GM23338 (cell line): ENCODE data around the gene KIRREL3. TPM values are rescaled to one million over a fixed set of nuclear protein-coding genes. Genes with fewer than 3 reads are reported as not detected.

Source experiments
- ATAC-seq: fragments of 200-7000 bp; cut with Tn5 transposase; 3 replicates; pipeline ENCODE4 v1.9.1; 2020
- DNase-seq: peaks from one replicate; pipeline ENCODE4 v3.0.0-alpha.2; 2015; ENCODE audit warnings: low spot score
- H2AFZ ChIP-seq: fragments of 200-600 bp; sonication (generic); 2 replicates; pipeline ENCODE4 v1.8.0; 2016; ENCODE audit warnings: antibody characterized with exemption, mild to moderate bottlenecking, moderate library complexity
- H3F3A ChIP-seq: fragments of 200-600 bp; sonication (generic); replicated peaks from 2 replicates; pipeline ENCODE4 v1.8.0; 2017; ENCODE audit warnings: antibody characterized with exemption, mixed run types, low read depth
- H3K27ac ChIP-seq: fragments of 200-600 bp; sonication (generic); 2 replicates; pipeline ENCODE4 v1.6.1; 2016; ENCODE audit warnings: low read depth
- H3K27me3 ChIP-seq: fragments of 200-600 bp; sonication (generic); 2 replicates; pipeline ENCODE4 v1.8.0; 2016; ENCODE audit warnings: mild to moderate bottlenecking, mixed run types, moderate library complexity; ENCODE audit not compliant: insufficient read depth
- H3K36me3 ChIP-seq: fragments of 200-600 bp; sonication (generic); 2 replicates; pipeline ENCODE4 v1.8.0; 2016; ENCODE audit warnings: mild to moderate bottlenecking; ENCODE audit not compliant: insufficient read depth
- H3K4me1 ChIP-seq: fragments of 200-600 bp; sonication (generic); 2 replicates; pipeline ENCODE4 v1.8.0; 2016; ENCODE audit warnings: mild to moderate bottlenecking, moderate library complexity; ENCODE audit not compliant: insufficient read depth
- H3K4me2 ChIP-seq: fragments of 200-600 bp; sonication (generic); 2 replicates; pipeline ENCODE4 v1.7.1; 2017; ENCODE audit warnings: mixed run types
- H3K4me3 ChIP-seq: fragments of 200-600 bp; sonication (generic); 2 replicates; pipeline ENCODE4 v1.6.1; 2016; ENCODE audit warnings: mixed run types
- H3K79me2 ChIP-seq: fragments of 200-600 bp; sonication (generic); replicated peaks from 2 replicates; pipeline ENCODE4 v1.8.0; 2017; ENCODE audit warnings: mild to moderate bottlenecking; ENCODE audit not compliant: insufficient read depth
- H3K9me2 ChIP-seq: fragments of 200-600 bp; sonication (generic); 2 replicates; pipeline ENCODE4 v1.8.0; 2017; ENCODE audit not compliant: insufficient read depth
- H4K20me1 ChIP-seq: fragments of 200-600 bp; sonication (generic); replicated peaks from 2 replicates; pipeline ENCODE4 v1.8.0; 2017; ENCODE audit warnings: mild to moderate bottlenecking; ENCODE audit not compliant: insufficient read depth
- H3K27ac Mint-ChIP-seq: 2 replicates; pipeline ENCODE4 v1.8.0; 2020; ENCODE audit warnings: inconsistent platforms, mild to moderate bottlenecking, moderate library complexity, mixed read lengths
- H3K27me3 Mint-ChIP-seq: 3 replicates; pipeline ENCODE4 v1.8.0; 2022; ENCODE audit warnings: low read depth, mild to moderate bottlenecking, moderate library complexity, mixed read lengths, inconsistent platforms; ENCODE audit not compliant: insufficient read depth, poor library complexity
- H3K36me3 Mint-ChIP-seq: 3 replicates; pipeline ENCODE4 v1.8.0; 2021; ENCODE audit warnings: low read depth, mild to moderate bottlenecking, inconsistent platforms, moderate library complexity, mixed read lengths
- H3K4me1 Mint-ChIP-seq: 3 replicates; pipeline ENCODE4 v1.8.0; 2020; ENCODE audit warnings: mild to moderate bottlenecking, inconsistent platforms, mixed read lengths
- H3K4me3 Mint-ChIP-seq: 3 replicates; pipeline ENCODE4 v1.8.0; 2021; ENCODE audit warnings: moderate library complexity, mild to moderate bottlenecking, inconsistent platforms, mixed read lengths
- H3K9me3 Mint-ChIP-seq: 3 replicates; pipeline ENCODE4 v1.8.0; 2020; ENCODE audit warnings: moderate library complexity, mild to moderate bottlenecking, inconsistent platforms, mixed read lengths
- CREB1 ChIP-seq: fragments of 250-450 bp; sonication (Bioruptor Pico); IDR thresholded peaks from 2 replicates; pipeline ENCODE4 v1.5.0; 2020; ENCODE audit warnings: low read depth, mild to moderate bottlenecking, moderate library complexity
- EZH2 ChIP-seq: fragments of 200-600 bp; sonication (generic); IDR thresholded peaks from one replicate; pipeline ENCODE4 v1.8.0; 2017; ENCODE audit warnings: antibody characterized with exemption, mild to moderate bottlenecking, low read depth; ENCODE audit not compliant: unreplicated experiment
- EZH2phosphoT487 ChIP-seq: fragments of 200-600 bp; sonication (generic); IDR thresholded peaks from one replicate; pipeline ENCODE4 v1.8.1; 2018; ENCODE audit warnings: antibody characterized with exemption; ENCODE audit not compliant: unreplicated experiment
- JUNB ChIP-seq: IDR thresholded peaks from one replicate; pipeline ENCODE4 v1.6.1; 2016; ENCODE audit warnings: antibody characterized with exemption; ENCODE audit not compliant: unreplicated experiment
- NANOG ChIP-seq: IDR thresholded peaks from 2 replicates; pipeline ENCODE4 v1.6.1; 2016; ENCODE audit warnings: antibody characterized with exemption, borderline replicate concordance
- POLR2AphosphoS5 ChIP-seq: IDR thresholded peaks from 2 replicates; pipeline ENCODE4 v1.6.1; 2016; ENCODE audit warnings: antibody characterized with exemption, low read depth
- STAT1 ChIP-seq: IDR thresholded peaks from one replicate; pipeline ENCODE4 v1.6.1; 2016; ENCODE audit warnings: antibody characterized with exemption; ENCODE audit not compliant: unreplicated experiment
- ZNF331 ChIP-seq: fragments of 250-450 bp; sonication (Bioruptor Pico); IDR thresholded peaks from 2 replicates; pipeline ENCODE4 v1.5.0; 2020; ENCODE audit warnings: low read depth, mild to moderate bottlenecking, moderate library complexity
- polyA plus RNA-seq: library from polyadenylated mRNA; unstranded; fragments of >200 nt; fragmentation: Nextera tagmentation; extraction: Ambion mirVana; gene quantifications from 2 replicates; pipeline ENCODE4 v1.2.1, GENCODE V29; 2016
- total RNA-seq: library from RNA; depleted of rRNA; stranded (reverse); fragments of >200 nt; shearing (Covaris generic); gene quantifications from 2 replicates; pipeline ENCODE4 v1.2.3, GENCODE V29; 2014
- TF ChIP-seq, protein P1 (sequence below), 2 experiments: fragments of 200-600 bp in 1 of 2; sonication (generic) in 1 of 2; conservative IDR thresholded peaks; 2 replicates each; pipeline versions ENCODE4 v1.5.1 to v1.6.1; 2016 to 2017; ENCODE audit warnings: antibody characterized with exemption in 2 of 2, low read depth in 2 of 2, mild to moderate bottlenecking in 2 of 2, moderate library complexity in 1 of 2
- TF ChIP-seq, protein P2 (sequence below): IDR thresholded peaks from 2 replicates; pipeline ENCODE4 v1.6.1; 2016; ENCODE audit warnings: antibody characterized with exemption
- TF ChIP-seq, protein P3 (sequence below): IDR thresholded peaks from one replicate; pipeline ENCODE4 v1.6.1; 2018; ENCODE audit warnings: antibody characterized with exemption; ENCODE audit not compliant: unreplicated experiment

The KIRREL3 gene
- total and polyA plus RNA-seq, 2 experiments from 2014 or later, result 0.13 to 1.5 TPM

DNA sequence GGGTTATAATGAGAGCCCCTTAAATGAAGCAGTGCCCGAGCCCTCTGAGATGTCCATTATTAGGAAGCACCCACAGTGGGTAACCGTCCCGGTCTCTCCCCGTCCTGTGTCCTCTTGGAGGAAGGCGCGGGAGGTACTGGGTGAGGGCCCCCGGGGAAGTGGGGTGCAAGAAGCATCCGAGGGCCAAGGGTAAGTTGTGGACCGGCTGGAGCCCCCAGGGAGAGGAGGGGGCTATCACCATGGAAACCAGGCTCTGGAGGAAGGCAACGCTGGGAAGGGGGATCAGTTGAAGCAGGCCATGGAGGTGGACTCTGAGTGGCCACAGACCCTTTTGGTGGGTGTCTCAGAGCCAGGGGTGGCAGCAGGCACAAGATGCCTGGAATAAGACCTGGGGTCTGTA, 471.5 kb downstream of the KIRREL3 start:
- Mint-ChIP-seq H3K4me1 (no peaks in the 10 kb centered on the region), H3K36me3 (no peaks in the 10 kb centered on the region), H3K4me3 (no peak overlapping the region), H3K27ac (no peak overlapping the region), H3K27me3 (peaks cover 3% of the 10 kb centered on the region), H3K9me3 (no peaks in the 10 kb centered on the region)
- Histone ChIP-seq H3K79me2 (no peaks in the 10 kb centered on the region), H3K4me3 (no peak overlapping the region), H3K4me1 (no peaks in the 10 kb centered on the region), H3K9me2 (no peaks in the 10 kb centered on the region), H2AFZ (no peak overlapping the region), H3K36me3 (no peaks in the 10 kb centered on the region), H3K27me3 (no peaks in the 10 kb centered on the region), H3K27ac (no peak overlapping the region), H4K20me1 (no peaks in the 10 kb centered on the region), H3F3A (no peaks in the 10 kb centered on the region), H3K4me2 (no peak overlapping the region)
- no peak for ATAC-seq
- no peak for DNase-seq
- TF ChIP-seq JUNB, result no peak
- TF ChIP-seq POLR2AphosphoS5, result no peak
- TF ChIP-seq EZH2, result no peak
- no peak for TF ChIP-seq CREB1 (CRISPR knock-in tag)

DNA sequence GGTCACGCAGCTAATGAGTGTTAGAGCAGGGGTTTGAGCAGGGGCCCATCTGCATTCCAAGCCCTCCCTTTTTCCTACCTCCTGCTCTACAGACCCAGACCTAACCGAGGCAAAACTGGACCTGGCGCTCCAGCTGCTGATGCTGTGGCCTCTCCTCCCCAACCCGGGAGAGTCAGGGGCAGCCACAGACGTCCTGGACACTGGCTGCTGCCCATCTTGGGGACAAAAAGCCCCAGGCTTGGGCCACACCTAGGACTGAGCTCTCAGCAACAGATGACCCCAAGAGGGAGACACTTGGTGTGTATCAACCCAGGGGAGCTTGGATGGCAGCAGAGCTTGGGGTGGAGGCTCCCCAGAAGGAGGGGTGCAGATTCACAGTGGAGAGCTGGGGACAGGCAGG, 472.5 kb downstream of the KIRREL3 start:
- Histone ChIP-seq H3F3A (no peaks in the 10 kb centered on the region), H3K9me2 (no peaks in the 10 kb centered on the region), H3K27me3 (no peaks in the 10 kb centered on the region), H3K4me3 (no peak overlapping the region), H3K4me1 (no peaks in the 10 kb centered on the region), H3K27ac (no peak overlapping the region), H3K79me2 (no peaks in the 10 kb centered on the region), H4K20me1 (no peaks in the 10 kb centered on the region), H2AFZ (no peak overlapping the region), H3K36me3 (no peaks in the 10 kb centered on the region), H3K4me2 (no peak overlapping the region)
- DNase-seq (no peak), ATAC-seq (no peak)
- Mint-ChIP-seq H3K36me3 (no peaks in the 10 kb centered on the region), H3K4me3 (no peak overlapping the region), H3K27me3 (peaks cover 3% of the 10 kb centered on the region), H3K27ac (no peak overlapping the region), H3K4me1 (peaks cover 2% of the 10 kb centered on the region; the same call in 1 of the 3 replicates), H3K9me3 (no peaks in the 10 kb centered on the region)
- no peak for TF ChIP-seq JUNB
- TF ChIP-seq, protein P1, sequence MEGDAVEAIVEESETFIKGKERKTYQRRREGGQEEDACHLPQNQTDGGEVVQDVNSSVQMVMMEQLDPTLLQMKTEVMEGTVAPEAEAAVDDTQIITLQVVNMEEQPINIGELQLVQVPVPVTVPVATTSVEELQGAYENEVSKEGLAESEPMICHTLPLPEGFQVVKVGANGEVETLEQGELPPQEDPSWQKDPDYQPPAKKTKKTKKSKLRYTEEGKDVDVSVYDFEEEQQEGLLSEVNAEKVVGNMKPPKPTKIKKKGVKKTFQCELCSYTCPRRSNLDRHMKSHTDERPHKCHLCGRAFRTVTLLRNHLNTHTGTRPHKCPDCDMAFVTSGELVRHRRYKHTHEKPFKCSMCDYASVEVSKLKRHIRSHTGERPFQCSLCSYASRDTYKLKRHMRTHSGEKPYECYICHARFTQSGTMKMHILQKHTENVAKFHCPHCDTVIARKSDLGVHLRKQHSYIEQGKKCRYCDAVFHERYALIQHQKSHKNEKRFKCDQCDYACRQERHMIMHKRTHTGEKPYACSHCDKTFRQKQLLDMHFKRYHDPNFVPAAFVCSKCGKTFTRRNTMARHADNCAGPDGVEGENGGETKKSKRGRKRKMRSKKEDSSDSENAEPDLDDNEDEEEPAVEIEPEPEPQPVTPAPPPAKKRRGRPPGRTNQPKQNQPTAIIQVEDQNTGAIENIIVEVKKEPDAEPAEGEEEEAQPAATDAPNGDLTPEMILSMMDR (conservative IDR thresholded peaks at IDR 0.05; ENCODE audit: low read depth in 2 of 2), result no peak
- TF ChIP-seq, protein P2, sequence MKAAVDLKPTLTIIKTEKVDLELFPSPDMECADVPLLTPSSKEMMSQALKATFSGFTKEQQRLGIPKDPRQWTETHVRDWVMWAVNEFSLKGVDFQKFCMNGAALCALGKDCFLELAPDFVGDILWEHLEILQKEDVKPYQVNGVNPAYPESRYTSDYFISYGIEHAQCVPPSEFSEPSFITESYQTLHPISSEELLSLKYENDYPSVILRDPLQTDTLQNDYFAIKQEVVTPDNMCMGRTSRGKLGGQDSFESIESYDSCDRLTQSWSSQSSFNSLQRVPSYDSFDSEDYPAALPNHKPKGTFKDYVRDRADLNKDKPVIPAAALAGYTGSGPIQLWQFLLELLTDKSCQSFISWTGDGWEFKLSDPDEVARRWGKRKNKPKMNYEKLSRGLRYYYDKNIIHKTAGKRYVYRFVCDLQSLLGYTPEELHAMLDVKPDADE, result no peak
- no peak for TF ChIP-seq ZNF331 (CRISPR knock-in tag)
- no peak for TF ChIP-seq EZH2phosphoT487
- TF ChIP-seq, protein P3, sequence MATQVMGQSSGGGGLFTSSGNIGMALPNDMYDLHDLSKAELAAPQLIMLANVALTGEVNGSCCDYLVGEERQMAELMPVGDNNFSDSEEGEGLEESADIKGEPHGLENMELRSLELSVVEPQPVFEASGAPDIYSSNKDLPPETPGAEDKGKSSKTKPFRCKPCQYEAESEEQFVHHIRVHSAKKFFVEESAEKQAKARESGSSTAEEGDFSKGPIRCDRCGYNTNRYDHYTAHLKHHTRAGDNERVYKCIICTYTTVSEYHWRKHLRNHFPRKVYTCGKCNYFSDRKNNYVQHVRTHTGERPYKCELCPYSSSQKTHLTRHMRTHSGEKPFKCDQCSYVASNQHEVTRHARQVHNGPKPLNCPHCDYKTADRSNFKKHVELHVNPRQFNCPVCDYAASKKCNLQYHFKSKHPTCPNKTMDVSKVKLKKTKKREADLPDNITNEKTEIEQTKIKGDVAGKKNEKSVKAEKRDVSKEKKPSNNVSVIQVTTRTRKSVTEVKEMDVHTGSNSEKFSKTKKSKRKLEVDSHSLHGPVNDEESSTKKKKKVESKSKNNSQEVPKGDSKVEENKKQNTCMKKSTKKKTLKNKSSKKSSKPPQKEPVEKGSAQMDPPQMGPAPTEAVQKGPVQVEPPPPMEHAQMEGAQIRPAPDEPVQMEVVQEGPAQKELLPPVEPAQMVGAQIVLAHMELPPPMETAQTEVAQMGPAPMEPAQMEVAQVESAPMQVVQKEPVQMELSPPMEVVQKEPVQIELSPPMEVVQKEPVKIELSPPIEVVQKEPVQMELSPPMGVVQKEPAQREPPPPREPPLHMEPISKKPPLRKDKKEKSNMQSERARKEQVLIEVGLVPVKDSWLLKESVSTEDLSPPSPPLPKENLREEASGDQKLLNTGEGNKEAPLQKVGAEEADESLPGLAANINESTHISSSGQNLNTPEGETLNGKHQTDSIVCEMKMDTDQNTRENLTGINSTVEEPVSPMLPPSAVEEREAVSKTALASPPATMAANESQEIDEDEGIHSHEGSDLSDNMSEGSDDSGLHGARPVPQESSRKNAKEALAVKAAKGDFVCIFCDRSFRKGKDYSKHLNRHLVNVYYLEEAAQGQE, result no peak
- no peak for TF ChIP-seq POLR2AphosphoS5
- no peak for TF ChIP-seq NANOG
- no peak for TF ChIP-seq STAT1
- TF ChIP-seq EZH2, result no peak
- TF ChIP-seq CREB1 (CRISPR knock-in tag), result no peak
